DOHH2 (cell line): Measurements from ENCODE around the gene FOS.

Experiments
- H3F3A ChIP-seq: fragments of 200-600 bp; sonication (generic), shearing (Covaris generic); 2 replicates; pipeline ENCODE4 v1.6.0; 2016; ENCODE audit warnings: antibody characterized with exemption, mild to moderate bottlenecking; ENCODE audit not compliant: control insufficient read depth, insufficient read depth
- H3K27ac ChIP-seq: fragments of 200-600 bp; sonication (generic); 2 replicates; pipeline ENCODE4 v1.5.1; 2014; ENCODE audit warnings: low read depth, mild to moderate bottlenecking, low read length, moderate library complexity
- H3K27me3 ChIP-seq: fragments of 200-600 bp; sonication (generic); 2 replicates; pipeline ENCODE4 v1.6.1; 2014; ENCODE audit warnings: mild to moderate bottlenecking, low read length, mixed read lengths; ENCODE audit not compliant: control insufficient read depth
- H3K36me3 ChIP-seq: fragments of 200-600 bp; sonication (generic); 2 replicates; pipeline ENCODE4 v1.6.1; 2014; ENCODE audit warnings: mild to moderate bottlenecking, low read length, moderate library complexity, mixed read lengths; ENCODE audit not compliant: control insufficient read depth
- H3K4me1 ChIP-seq: fragments of 200-600 bp; sonication (generic); 2 replicates; pipeline ENCODE4 v1.6.1; 2014; ENCODE audit warnings: mild to moderate bottlenecking, low read length, mixed read lengths; ENCODE audit not compliant: control insufficient read depth
- H3K4me2 ChIP-seq: fragments of 200-600 bp; sonication (generic); 2 replicates; pipeline ENCODE4 v1.6.0; 2014; ENCODE audit warnings: mild to moderate bottlenecking, low read length, moderate library complexity
- H3K4me3 ChIP-seq: fragments of 200-600 bp; sonication (generic); 2 replicates; pipeline ENCODE4 v1.5.1; 2014; ENCODE audit warnings: mild to moderate bottlenecking, low read length, mixed read lengths
- H3K79me2 ChIP-seq: fragments of 200-600 bp; sonication (generic); 2 replicates; pipeline ENCODE4 v1.6.1; 2014; ENCODE audit warnings: mild to moderate bottlenecking, low read length, mixed read lengths; ENCODE audit not compliant: control insufficient read depth
- H3K9me2 ChIP-seq: fragments of 200-600 bp; sonication (generic); replicated peaks from 2 replicates; pipeline ENCODE4 v1.6.1; 2014; ENCODE audit warnings: mild to moderate bottlenecking, low read length, mixed read lengths; ENCODE audit not compliant: control insufficient read depth
- H3K9me3 ChIP-seq: fragments of 200-600 bp; sonication (generic); 2 replicates; pipeline ENCODE4 v1.6.1; 2014; ENCODE audit warnings: antibody characterized with exemption, low read length, mixed read lengths; ENCODE audit not compliant: control insufficient read depth, insufficient read depth
- H4K20me1 ChIP-seq: fragments of 200-600 bp; sonication (generic); 2 replicates; pipeline ENCODE4 v1.6.0; 2014; ENCODE audit warnings: low read depth, mild to moderate bottlenecking, antibody characterized with exemption, low read length, moderate library complexity; ENCODE audit not compliant: control insufficient read depth, insufficient read depth
- CTCF ChIP-seq: fragments of 200-600 bp; sonication (generic); IDR thresholded peaks from one replicate; pipeline ENCODE4 v1.5.1; 2014; ENCODE audit warnings: antibody characterized with exemption, mild to moderate bottlenecking, low read depth, low read length; ENCODE audit not compliant: poor library complexity, severe bottlenecking
- EZH2phosphoT487 ChIP-seq: fragments of 200-600 bp; sonication (generic); IDR thresholded peaks from 2 replicates; pipeline ENCODE4 v1.6.1; 2017; ENCODE audit warnings: borderline replicate concordance, mild to moderate bottlenecking, antibody characterized with exemption, low read length, moderate library complexity, mixed read lengths

Gene FOS

GRCh38 chr14:75268633-75269550 lies 9.7 kb upstream of the FOS start:
- Histone ChIP-seq H3K79me2 (no peaks in the 10 kb centered on the region), H3K9me3 (no peaks in the 10 kb centered on the region), H3K36me3 (no peaks in the 10 kb centered on the region), H3K4me2 (no peak overlapping the region), H3K27ac (no peak overlapping the region), H4K20me1 (no peaks in the 10 kb centered on the region), H3K4me1 (no peaks in the 10 kb centered on the region), H3K27me3 (peaks cover 39% of the 10 kb centered on the region), H3F3A (no peaks in the 10 kb centered on the region), H3K4me3 (no peak overlapping the region), H3K9me2 (no peaks in the 10 kb centered on the region)
- TF ChIP-seq CTCF: no peak
- TF ChIP-seq EZH2phosphoT487: no peak

- H3K9me3 ChIP-seq: no peaks in the 10 kb centered on the region
- no peaks in the 10 kb centered on the region for H3K9me2 ChIP-seq
- H3F3A ChIP-seq: no peaks in the 10 kb centered on the region
- 0 out of 2 replicates have a peak, but pooled peaks cover 2% of the 10 kb centered on the region for H4K20me1 ChIP-seq
- TF ChIP-seq CTCF (no peak), EZH2phosphoT487 (no peak)
- H3K79me2 ChIP-seq: no peaks in the 10 kb centered on the region
- H3K27me3 ChIP-seq: peaks cover 57% of the 10 kb centered on the region
- H3K4me3 ChIP-seq: no peak overlapping the region
- no peak overlapping the region for H3K4me2 ChIP-seq
- no peaks in the 10 kb centered on the region for H3K36me3 ChIP-seq
- peaks cover 13% of the 10 kb centered on the region for H3K4me1 ChIP-seq
- H3K27ac ChIP-seq: no peak overlapping the region
Observed at GRCh38 chr14:75271514-75271913, 7.1 kb upstream of the FOS start.

- H3K4me3 ChIP-seq: no peak overlapping the region
- no peak overlapping the region for H3K27ac ChIP-seq
- TF ChIP-seq EZH2phosphoT487 (no peak), CTCF (no peak)
- H3K9me3 ChIP-seq: no peaks in the 10 kb centered on the region
- no peaks in the 10 kb centered on the region for H3K79me2 ChIP-seq
- no peaks in the 10 kb centered on the region for H3K9me2 ChIP-seq
- peaks cover 28% of the 10 kb centered on the region for H3K4me1 ChIP-seq
- no peaks in the 10 kb centered on the region for H3K36me3 ChIP-seq
- no peaks in the 10 kb centered on the region for H3F3A ChIP-seq
- H3K27me3 ChIP-seq: peaks cover 58% of the 10 kb centered on the region
- 0 out of 2 replicates have a peak, but pooled peaks cover 4% of the 10 kb centered on the region for H4K20me1 ChIP-seq
- H3K4me2 ChIP-seq: no peak overlapping the region
Observed at GRCh38 chr14:75273272-75274049, 5.2 kb upstream of the FOS start.
